ACC112 (cell line): ENCODE measurements around the gene SLC24A3.
"Not testable (repeated sequence)": the region's sequence is repeated elsewhere in the genome, so short reads cannot be mapped to it uniquely, and the experiment has no call there.

Experiments used
- H2AFZ ChIP-seq: fragments of 200-600 bp; sonication (generic); one replicate; pipeline ENCODE4 v1.6.0; 2017; ENCODE audit warnings: antibody characterized with exemption, low read length; ENCODE audit not compliant: unreplicated experiment
- H3K27ac ChIP-seq: fragments of 200-600 bp; sonication (generic); 2 replicates; pipeline ENCODE4 v1.5.1; 2014; ENCODE audit warnings: low read depth, mild to moderate bottlenecking, antibody characterized with exemption, low read length, moderate library complexity
- H3K27me3 ChIP-seq: fragments of 200-600 bp; sonication (generic); 2 replicates; pipeline ENCODE4 v1.6.1; 2014; ENCODE audit warnings: mild to moderate bottlenecking, antibody characterized with exemption, low read length, moderate library complexity, mixed read lengths; ENCODE audit not compliant: insufficient read depth
- H3K36me3 ChIP-seq: fragments of 200-600 bp; sonication (generic); 2 replicates; pipeline ENCODE4 v1.6.1; 2016; ENCODE audit warnings: mild to moderate bottlenecking, antibody characterized with exemption, low read length, moderate library complexity, mixed read lengths; ENCODE audit not compliant: insufficient read depth
- H3K4me1 ChIP-seq: fragments of 200-600 bp; sonication (generic); one replicate; pipeline ENCODE4 v1.6.1; 2016; ENCODE audit warnings: low read length, mixed read lengths; ENCODE audit not compliant: insufficient read depth, unreplicated experiment, control insufficient read depth
- H3K4me3 ChIP-seq: fragments of 200-600 bp; sonication (generic); 2 replicates; pipeline ENCODE4 v1.5.1; 2014; ENCODE audit warnings: mild to moderate bottlenecking, low read depth, low read length
- H3K79me2 ChIP-seq: fragments of 200-600 bp; sonication (generic); one replicate; pipeline ENCODE4 v1.6.0; 2016; ENCODE audit warnings: low read length; ENCODE audit not compliant: control insufficient read depth, unreplicated experiment, insufficient read depth

SLC24A3 gene

DNA sequence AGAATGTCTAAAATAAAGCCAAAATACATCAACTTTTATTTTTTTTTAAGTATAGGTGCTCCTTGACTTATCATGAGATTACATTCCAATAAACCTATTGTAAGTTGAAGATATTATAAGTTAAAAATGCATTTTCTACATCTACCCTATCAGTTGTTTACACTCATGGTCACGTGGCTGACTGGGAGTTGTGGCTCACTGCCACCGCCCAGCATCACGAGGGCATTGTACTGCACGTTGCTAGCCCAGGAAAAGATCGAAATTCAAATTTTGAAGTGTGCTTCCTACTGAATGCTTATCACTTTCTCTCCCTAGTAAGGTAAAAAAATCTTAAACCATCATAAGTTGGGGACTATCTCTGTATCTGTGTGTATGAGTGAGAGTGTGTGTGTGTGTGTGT lies 419.0 kb downstream of the SLC24A3 start:
- peaks cover 10% of the 10 kb centered on the region; the same call in 1 of the 2 replicates for H3K27me3 ChIP-seq
- H3K4me3 ChIP-seq: no peak overlapping the region
- H2AFZ ChIP-seq: no peak overlapping the region
- H3K27ac ChIP-seq: no peak overlapping the region
- H3K79me2 ChIP-seq: no peaks in the 10 kb centered on the region
- H3K4me1 ChIP-seq: no peaks in the 10 kb centered on the region
- no peaks in the 10 kb centered on the region for H3K36me3 ChIP-seq

DNA sequence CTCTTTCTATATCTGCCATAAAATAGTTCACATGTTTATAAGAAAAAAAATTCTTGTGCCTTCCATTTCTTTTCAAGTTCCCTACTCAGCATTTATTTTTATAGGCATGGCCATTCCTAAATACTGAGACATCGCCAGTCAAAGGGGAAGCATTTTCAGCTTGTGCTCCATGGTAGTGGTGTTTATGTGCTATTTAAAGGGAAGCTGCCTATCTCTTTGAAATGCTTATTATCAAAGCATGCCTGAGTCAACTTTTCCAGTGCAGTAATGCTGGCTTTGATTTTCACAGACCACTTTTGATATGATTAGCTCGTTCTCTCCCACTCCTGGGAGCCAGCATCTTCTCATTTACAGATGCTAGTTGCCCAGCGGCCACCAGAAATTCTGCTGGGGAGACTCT lies 421.5 kb downstream of the SLC24A3 start:
- H3K4me1 ChIP-seq: no peaks in the 10 kb centered on the region
- H3K79me2 ChIP-seq: no peaks in the 10 kb centered on the region

DNA sequence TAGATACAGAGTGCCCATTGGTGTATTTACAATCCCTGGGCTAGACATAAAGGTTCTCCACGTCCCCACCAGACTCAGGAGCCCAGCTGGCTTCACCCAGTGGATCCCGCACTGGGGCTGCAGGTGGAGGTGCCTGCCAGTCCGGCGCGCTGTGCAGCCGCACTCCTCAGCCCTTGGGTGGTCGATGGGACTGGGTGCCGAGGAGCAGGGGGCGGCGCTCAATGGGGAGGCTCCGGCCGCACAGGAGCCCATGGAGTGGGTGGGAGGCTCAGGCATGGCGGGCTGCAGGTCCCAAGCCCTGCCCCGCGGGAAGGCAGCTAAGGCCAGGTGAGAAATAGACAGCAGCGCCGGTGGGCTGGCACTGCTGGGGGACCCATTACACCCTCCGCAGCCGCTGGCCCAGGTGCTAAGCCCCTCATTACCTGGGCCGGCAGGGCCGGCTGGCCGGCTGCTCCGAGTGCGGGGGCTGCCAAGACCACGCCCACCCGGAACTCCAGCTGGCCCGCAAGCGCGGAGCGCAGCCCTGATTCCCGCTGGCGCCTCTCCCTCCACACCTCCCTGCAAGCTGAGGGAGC lies 427.1 kb downstream of the SLC24A3 start:
- not testable (repeated sequence) for H3K4me1 ChIP-seq, H3K79me2 ChIP-seq, H3K36me3 ChIP-seq, H3K27ac ChIP-seq, H2AFZ ChIP-seq, H3K4me3 ChIP-seq
- peaks cover 20% of the 10 kb centered on the region for H3K27me3 ChIP-seq

More for the DNA sequence above, 421.5 kb downstream of the SLC24A3 start:
- Histone ChIP-seq H3K27ac (no peak overlapping the region), H2AFZ (no peak overlapping the region), H3K27me3 (peaks cover 10% of the 10 kb centered on the region), H3K4me3 (no peak overlapping the region), H3K36me3 (no peaks in the 10 kb centered on the region)

DNA sequence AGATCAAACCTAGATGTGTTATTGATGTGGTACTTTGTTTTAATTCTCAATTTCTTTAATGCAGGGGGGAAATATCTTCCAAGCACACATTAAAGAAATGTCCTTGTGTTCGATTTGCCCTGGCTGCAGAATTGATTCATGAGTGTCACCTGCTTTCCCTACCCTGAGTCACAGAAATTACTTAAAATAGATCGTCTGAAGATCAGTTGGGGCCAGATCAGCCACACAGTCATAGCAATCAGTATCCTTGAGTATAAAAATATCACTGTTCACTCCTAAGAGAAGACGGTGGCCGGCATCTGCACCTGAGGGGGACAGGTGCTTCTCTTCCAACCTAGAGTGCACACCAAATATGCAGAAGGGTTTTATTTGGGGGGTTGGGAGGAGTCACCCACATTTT lies 430.4 kb downstream of the SLC24A3 start:
- no peaks in the 10 kb centered on the region for H3K4me1 ChIP-seq
- H3K79me2 ChIP-seq: no peaks in the 10 kb centered on the region
- H3K27me3 ChIP-seq: peaks cover 16% of the 10 kb centered on the region
- no peak overlapping the region for H2AFZ ChIP-seq
- no peak overlapping the region for H3K27ac ChIP-seq
- no peaks in the 10 kb centered on the region for H3K36me3 ChIP-seq
- no peak overlapping the region for H3K4me3 ChIP-seq

DNA sequence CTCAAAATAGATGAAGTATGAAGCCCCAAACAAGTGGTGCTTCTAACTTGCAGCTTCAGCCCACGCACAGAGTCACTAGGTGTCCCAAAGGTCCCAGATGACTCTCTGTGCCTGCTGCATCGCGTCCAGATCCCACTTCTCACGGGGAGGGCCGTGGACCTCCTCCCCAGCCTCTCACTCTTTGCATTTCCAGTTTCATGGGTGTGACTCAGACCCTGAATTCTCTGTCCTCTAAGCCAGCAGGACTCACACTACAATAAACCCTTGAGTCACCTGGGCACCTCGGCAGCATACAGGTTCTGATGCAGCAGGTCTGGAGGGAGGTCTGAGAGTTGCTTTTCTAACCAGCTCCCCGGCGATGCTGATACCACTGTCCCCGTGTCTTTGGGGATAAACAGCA lies 431.6 kb downstream of the SLC24A3 start:
- H3K4me3 ChIP-seq: no peak overlapping the region
- H3K4me1 ChIP-seq: no peaks in the 10 kb centered on the region
- H2AFZ ChIP-seq: no peak overlapping the region
- no peak overlapping the region for H3K27ac ChIP-seq
- H3K27me3 ChIP-seq: peaks cover 16% of the 10 kb centered on the region
- H3K36me3 ChIP-seq: no peaks in the 10 kb centered on the region
- H3K79me2 ChIP-seq: no peaks in the 10 kb centered on the region

DNA sequence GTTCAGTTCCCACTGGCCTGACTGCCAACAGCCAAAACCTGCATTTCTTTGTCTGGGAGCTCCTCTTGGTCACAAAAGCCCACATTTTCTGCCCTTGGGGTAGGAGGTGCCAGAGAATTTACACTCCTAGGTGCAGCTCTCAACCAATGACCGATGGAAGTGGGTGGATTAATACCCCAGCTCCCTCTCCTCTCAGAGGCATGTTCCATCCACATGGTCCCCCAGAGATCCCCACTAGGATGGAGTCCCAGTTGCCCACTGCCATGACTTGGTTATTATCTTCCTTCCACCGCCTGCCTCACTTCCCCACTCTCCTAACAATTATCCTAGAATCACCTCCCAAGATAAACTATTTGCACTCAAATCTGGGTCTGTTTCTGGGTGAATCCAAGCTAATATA lies 434.5 kb downstream of the SLC24A3 start:
- H3K27ac ChIP-seq: no peak overlapping the region
- no peak overlapping the region for H2AFZ ChIP-seq
- no peaks in the 10 kb centered on the region for H3K79me2 ChIP-seq
- H3K4me1 ChIP-seq: no peaks in the 10 kb centered on the region
- no peak overlapping the region for H3K4me3 ChIP-seq
- peaks cover 18% of the 10 kb centered on the region for H3K27me3 ChIP-seq
- H3K36me3 ChIP-seq: no peaks in the 10 kb centered on the region

DNA sequence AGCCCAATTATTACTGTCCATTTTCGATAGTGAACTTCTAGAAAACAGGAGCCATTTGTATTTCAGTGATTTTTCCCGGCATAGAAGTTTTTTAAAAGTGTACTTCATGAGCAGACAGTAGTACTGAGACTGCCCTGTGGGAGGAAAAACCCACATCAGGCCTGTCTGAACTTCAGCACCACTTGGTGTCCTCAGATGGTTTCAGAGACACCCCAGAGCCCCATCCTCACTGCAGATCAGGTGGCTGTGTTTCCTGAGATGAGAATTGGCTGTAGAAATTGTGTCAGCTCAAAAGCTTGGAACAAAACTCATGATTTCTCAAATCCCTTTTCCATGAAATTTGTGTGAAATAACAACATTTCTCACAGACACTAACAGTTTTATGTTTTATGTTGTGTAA lies 435.6 kb downstream of the SLC24A3 start:
- no peaks in the 10 kb centered on the region for H3K4me1 ChIP-seq
- no peak overlapping the region for H3K4me3 ChIP-seq
- no peaks in the 10 kb centered on the region for H3K36me3 ChIP-seq
- H3K27me3 ChIP-seq: peaks cover 20% of the 10 kb centered on the region
- no peaks in the 10 kb centered on the region for H3K79me2 ChIP-seq
- no peak overlapping the region for H3K27ac ChIP-seq
- no peak overlapping the region for H2AFZ ChIP-seq

DNA sequence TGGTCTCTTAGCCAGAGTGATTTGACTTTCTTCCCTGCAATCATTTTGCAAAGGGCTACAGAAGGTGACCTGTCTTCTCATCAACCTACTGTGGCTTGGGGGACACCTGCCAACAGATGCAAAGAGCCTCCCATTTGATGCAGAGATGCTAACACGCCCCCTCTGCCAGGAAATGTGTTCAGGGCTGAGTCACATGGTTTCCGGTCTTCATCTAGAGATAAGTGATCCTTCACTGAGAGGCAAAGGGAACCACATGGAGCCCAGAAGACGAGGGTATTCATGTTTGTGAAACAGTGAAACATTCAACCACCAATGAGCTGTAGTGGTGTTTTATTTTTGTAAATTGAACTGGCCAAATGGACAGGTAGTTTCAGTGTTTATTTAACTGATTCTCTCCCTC lies 436.6 kb downstream of the SLC24A3 start:
- Histone ChIP-seq H3K4me3 (no peak overlapping the region), H3K4me1 (no peaks in the 10 kb centered on the region), H2AFZ (no peak overlapping the region), H3K36me3 (no peaks in the 10 kb centered on the region), H3K79me2 (no peaks in the 10 kb centered on the region), H3K27me3 (peaks cover 11% of the 10 kb centered on the region), H3K27ac (no peak overlapping the region)

DNA sequence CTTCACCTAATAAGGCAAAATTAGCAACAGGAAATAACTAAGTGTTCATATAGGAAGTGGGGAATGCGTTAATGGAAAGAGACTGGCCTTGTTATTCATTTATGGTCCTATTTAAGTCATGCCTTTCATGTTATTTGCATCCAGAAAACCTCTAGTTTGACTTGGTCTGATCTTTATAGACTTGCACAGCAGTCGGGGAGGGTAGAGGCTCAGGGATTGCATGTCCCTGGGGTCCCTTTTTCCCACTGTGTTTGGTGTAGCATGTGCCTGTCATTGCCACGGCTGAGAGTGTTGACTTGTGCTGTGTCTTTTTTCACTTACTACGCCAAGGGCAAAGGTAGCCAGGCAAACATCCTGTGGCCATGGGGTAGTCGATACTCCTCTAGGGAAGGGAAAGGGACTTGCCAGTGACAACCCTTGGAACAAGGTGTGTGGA lies 440.2 kb downstream of the SLC24A3 start:
- no peaks in the 10 kb centered on the region for H3K79me2 ChIP-seq
- no peak overlapping the region for H3K27ac ChIP-seq
- H3K4me3 ChIP-seq: no peak overlapping the region
- no peaks in the 10 kb centered on the region for H3K4me1 ChIP-seq
- H3K36me3 ChIP-seq: no peaks in the 10 kb centered on the region
- peaks cover 32% of the 10 kb centered on the region for H3K27me3 ChIP-seq
- H2AFZ ChIP-seq: no peak overlapping the region

DNA sequence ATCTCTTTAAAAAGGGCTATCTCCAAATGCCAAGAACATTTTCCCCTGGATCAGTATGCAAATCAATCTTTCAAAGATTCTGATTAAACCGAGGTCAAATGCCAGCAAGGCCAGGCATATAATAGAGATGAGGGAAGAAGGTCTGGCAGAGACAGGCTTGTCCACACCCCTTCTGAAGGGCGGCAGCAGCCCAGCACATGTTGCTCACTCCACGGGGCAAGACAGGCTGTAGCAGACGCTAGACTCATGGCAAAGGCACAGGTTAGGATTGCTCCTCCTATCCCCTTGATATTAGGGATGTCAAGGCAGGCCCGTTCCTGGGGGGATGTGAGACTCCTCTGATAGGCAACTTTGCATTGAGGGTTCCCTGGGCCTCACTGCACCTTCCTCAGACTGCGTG lies 440.9 kb downstream of the SLC24A3 start:
- H3K79me2 ChIP-seq: no peaks in the 10 kb centered on the region
- no peaks in the 10 kb centered on the region for H3K36me3 ChIP-seq
- H2AFZ ChIP-seq: no peak overlapping the region
- H3K4me1 ChIP-seq: no peaks in the 10 kb centered on the region
- H3K4me3 ChIP-seq: no peak overlapping the region
- peaks cover 39% of the 10 kb centered on the region for H3K27me3 ChIP-seq
- no peak overlapping the region for H3K27ac ChIP-seq

DNA sequence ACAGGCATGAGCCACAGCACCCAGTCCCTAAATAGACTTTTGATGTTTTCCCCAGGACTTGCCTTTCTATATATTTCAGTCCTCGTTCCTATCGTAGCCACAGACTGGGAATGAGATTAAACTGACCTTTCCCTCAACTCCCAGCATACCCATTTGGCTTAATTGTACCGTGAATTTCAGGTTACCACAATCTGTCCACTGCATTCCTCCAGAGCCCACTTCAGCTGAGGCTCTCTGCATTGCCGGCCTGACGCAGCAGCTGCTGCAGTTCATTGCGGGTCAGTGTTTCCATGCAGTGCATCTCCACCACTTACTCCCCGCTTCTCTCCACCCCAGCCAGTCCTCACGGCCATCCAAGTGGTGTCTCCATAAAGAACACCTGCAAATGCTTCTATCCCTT lies 442.5 kb downstream of the SLC24A3 start:
- Histone ChIP-seq H3K4me3 (no peak overlapping the region), H3K79me2 (no peaks in the 10 kb centered on the region), H3K27ac (no peak overlapping the region), H3K27me3 (peaks cover 54% of the 10 kb centered on the region), H2AFZ (no peak overlapping the region), H3K4me1 (no peaks in the 10 kb centered on the region), H3K36me3 (no peaks in the 10 kb centered on the region)
